SH-SY5Y (cell line): ENCODE results near the gene PLOD1.

ENCODE experiments used
- GATA2 ChIP-seq: IDR thresholded peaks from 2 replicates; pipeline ENCODE4 v1.6.1; 2011; ENCODE audit warnings: mild to moderate bottlenecking, low read depth, low read length
- GATA3 ChIP-seq: IDR thresholded peaks from 2 replicates; pipeline ENCODE4 v1.6.1; 2011; ENCODE audit warnings: low read depth, mild to moderate bottlenecking, low read length, moderate library complexity

DNA sequence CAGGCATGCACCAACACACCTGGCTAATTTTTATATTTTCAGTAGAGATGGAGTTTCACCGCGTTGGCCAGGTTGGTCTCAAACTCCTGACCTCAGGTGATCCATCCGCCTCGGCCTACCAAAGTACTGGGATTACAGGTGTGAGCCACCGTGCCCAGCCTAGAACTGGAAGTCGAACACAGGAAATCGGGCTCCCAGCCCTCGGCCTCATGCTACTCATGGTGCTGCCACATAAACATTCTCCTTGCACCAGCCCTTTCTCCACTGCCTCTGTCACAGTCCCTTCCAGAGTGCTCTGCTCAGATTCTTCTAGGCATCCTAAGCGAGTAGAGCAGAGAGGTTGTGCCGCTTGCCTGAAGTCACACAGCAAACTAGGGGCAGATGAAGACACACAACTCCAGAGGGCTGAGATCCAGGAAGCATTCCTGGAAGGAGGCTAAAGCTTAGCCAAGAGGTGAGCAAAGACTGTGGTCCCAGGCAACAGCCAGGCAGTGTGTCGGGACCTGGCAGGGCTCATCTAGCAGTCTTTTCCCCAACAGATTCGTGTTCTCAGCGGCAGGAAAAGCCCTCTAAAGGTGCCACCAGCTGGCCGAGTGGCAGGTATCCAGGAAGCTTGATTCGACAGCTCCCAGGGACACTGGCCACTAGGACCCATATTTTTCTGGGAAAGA is 46.2 kb upstream of the PLOD1 start:
- TF ChIP-seq GATA2: no peak
- no peak for TF ChIP-seq GATA3
